KMS-11 (cell line): ENCODE measurements around the gene BCL2A1.

Experiments used
- H2AFZ ChIP-seq: fragments of 200-600 bp; sonication (generic); 2 replicates; pipeline ENCODE4 v1.6.1; 2016; ENCODE audit warnings: antibody characterized with exemption, mixed run types, low read depth
- H3K27ac ChIP-seq: fragments of 200-600 bp; sonication (generic); 2 replicates; pipeline ENCODE4 v1.6.1; 2016; ENCODE audit warnings: mild to moderate bottlenecking, mixed run types
- H3K27me3 ChIP-seq: fragments of 200-600 bp; sonication (generic); 2 replicates; pipeline ENCODE4 v1.6.1; 2017; ENCODE audit warnings: mild to moderate bottlenecking, low read depth, mixed run types, moderate library complexity; ENCODE audit not compliant: insufficient read depth
- H3K36me3 ChIP-seq: fragments of 200-600 bp; sonication (generic); 2 replicates; pipeline ENCODE4 v1.6.1; 2017; ENCODE audit warnings: mild to moderate bottlenecking, mixed run types; ENCODE audit not compliant: insufficient read depth
- H3K4me1 ChIP-seq: fragments of 200-600 bp; sonication (generic); 2 replicates; pipeline ENCODE4 v1.6.1; 2016; ENCODE audit warnings: mild to moderate bottlenecking, low read depth, mixed run types; ENCODE audit not compliant: poor library complexity, severe bottlenecking
- H3K4me2 ChIP-seq: fragments of 200-600 bp; sonication (generic); 2 replicates; pipeline ENCODE4 v1.7.0; 2016; ENCODE audit warnings: mild to moderate bottlenecking, mixed run types
- H3K4me3 ChIP-seq: fragments of 200-600 bp; sonication (generic); IDR thresholded peaks from 2 replicates; pipeline ENCODE4 v1.6.1; 2017; ENCODE audit warnings: low read depth, low read length, mixed read lengths; ENCODE audit not compliant: insufficient read depth
- H3K79me2 ChIP-seq: fragments of 200-600 bp; sonication (generic); 2 replicates; pipeline ENCODE4 v1.6.1; 2016; ENCODE audit warnings: low read depth, mixed run types; ENCODE audit not compliant: insufficient read depth
- H3K9ac ChIP-seq: fragments of 200-600 bp; sonication (generic); 2 replicates; pipeline ENCODE4 v1.6.1; 2016; ENCODE audit warnings: mild to moderate bottlenecking, mixed run types
- H4K20me1 ChIP-seq: fragments of 200-600 bp; sonication (generic); 2 replicates; pipeline ENCODE4 v1.6.1; 2016; ENCODE audit warnings: mild to moderate bottlenecking, mixed run types; ENCODE audit not compliant: insufficient read depth
- TF ChIP-seq, protein P1 (sequence below): fragments of 200-600 bp; sonication (generic); conservative IDR thresholded peaks from 2 replicates; pipeline ENCODE4 v1.6.1; 2017; ENCODE audit warnings: low read depth, mild to moderate bottlenecking, antibody characterized with exemption, low read length, moderate library complexity, mixed read lengths

Gene BCL2A1

DNA sequence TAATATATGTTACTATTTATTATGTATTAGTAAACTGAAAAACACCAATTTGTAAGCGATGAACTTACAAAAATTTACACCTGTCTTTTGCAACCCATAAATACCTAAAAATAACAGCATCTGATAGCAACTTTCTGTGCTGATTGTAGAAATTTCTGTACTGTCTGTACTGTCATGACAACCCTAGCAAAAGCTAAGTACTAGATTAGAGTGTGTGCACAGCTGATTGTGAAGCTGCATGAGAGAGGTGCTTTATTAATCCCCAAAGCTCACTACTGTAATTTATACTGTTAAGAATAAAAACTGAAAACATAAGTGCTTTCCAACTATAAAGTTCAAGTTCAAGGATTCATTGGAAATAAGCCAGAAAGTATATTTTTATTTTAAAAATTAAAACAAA is 815 bp downstream of the BCL2A1 start:
- no peak overlapping the region for H3K27ac ChIP-seq
- no peak overlapping the region for H3K4me3 ChIP-seq
- H2AFZ ChIP-seq = no peak overlapping the region
- no peaks in the 10 kb centered on the region for H3K4me1 ChIP-seq
- no peaks in the 10 kb centered on the region for H4K20me1 ChIP-seq
- H3K27me3 ChIP-seq = no peaks in the 10 kb centered on the region
- H3K9ac ChIP-seq = no peak overlapping the region
- no peaks in the 10 kb centered on the region for H3K79me2 ChIP-seq
- H3K36me3 ChIP-seq = no peaks in the 10 kb centered on the region
- H3K4me2 ChIP-seq = no peak overlapping the region
- TF ChIP-seq, protein P1, sequence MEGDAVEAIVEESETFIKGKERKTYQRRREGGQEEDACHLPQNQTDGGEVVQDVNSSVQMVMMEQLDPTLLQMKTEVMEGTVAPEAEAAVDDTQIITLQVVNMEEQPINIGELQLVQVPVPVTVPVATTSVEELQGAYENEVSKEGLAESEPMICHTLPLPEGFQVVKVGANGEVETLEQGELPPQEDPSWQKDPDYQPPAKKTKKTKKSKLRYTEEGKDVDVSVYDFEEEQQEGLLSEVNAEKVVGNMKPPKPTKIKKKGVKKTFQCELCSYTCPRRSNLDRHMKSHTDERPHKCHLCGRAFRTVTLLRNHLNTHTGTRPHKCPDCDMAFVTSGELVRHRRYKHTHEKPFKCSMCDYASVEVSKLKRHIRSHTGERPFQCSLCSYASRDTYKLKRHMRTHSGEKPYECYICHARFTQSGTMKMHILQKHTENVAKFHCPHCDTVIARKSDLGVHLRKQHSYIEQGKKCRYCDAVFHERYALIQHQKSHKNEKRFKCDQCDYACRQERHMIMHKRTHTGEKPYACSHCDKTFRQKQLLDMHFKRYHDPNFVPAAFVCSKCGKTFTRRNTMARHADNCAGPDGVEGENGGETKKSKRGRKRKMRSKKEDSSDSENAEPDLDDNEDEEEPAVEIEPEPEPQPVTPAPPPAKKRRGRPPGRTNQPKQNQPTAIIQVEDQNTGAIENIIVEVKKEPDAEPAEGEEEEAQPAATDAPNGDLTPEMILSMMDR = no peak

DNA sequence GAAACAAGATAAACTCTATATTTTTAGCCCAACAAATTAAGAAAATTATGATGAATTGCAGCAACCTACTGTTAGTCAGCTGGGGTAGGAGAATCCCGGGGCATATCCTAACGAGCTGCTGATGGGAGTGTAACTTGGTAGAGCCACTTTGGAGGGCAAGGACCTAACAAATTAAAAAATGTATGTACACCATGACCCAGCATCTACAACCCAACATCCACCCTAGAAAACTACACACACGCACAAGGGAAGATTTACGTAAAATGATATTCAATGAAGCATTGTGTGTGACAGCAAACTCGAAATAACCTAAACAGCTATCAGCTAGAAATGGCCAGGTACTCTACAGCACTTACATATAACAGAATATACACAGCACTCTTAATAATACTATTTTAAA is 1.9 kb downstream of the BCL2A1 start:
- H3K4me3 ChIP-seq = no peak overlapping the region
- no peak overlapping the region for H3K9ac ChIP-seq

DNA sequence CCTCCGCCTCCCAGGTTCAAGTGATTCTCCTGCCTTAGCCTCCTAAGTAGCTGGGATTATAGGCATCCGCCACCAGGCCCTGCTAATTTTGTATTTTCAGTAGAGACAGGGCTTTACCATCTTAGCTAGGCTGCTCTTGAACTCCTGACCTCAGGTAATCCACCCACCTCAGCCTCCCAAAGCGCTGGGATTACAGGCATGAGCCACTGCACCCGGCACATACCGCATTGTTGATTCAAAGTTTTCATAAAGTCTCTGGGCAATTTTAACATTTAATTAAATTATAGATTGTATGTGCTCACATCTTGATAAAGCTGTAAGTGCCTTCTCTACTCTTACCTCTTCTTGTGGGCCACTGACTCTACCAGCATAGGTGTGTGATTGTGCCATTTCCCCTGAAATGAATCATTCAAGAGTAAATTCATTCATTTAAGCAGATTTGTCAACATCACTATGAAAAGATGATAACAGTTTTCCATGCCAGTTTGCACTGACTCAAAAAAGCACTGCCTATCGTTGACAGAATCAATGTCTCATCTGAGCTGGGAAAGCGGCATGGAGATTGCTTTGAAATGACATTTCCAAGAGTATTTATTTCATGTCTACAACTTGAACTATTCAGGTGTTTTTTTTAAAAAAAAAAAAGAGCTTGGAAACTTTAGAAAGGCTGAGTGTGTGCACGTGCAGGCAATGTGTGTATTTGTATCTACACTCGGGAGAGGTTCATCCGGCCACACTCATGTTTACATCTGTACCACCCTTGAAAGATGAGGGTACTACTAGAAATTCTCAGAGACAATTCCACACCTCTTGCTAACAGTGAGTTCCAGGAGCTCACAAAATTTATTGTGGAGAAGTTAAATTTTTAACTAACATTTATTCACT is 3.5 kb downstream of the BCL2A1 start:
- Histone ChIP-seq H3K4me3 (no peak overlapping the region), H3K79me2 (no peaks in the 10 kb centered on the region), H2AFZ (no peak overlapping the region), H4K20me1 (no peaks in the 10 kb centered on the region), H3K4me1 (no peaks in the 10 kb centered on the region), H3K27ac (no peak overlapping the region), H3K4me2 (no peak overlapping the region), H3K9ac (no peak overlapping the region), H3K27me3 (no peaks in the 10 kb centered on the region), H3K36me3 (no peaks in the 10 kb centered on the region)
- TF ChIP-seq, protein P1 = no peak

More for the DNA sequence above, 1.9 kb downstream of the BCL2A1 start:
- no peak overlapping the region for H2AFZ ChIP-seq
- H3K4me2 ChIP-seq = no peak overlapping the region
- no peaks in the 10 kb centered on the region for H3K27me3 ChIP-seq
- no peaks in the 10 kb centered on the region for H3K36me3 ChIP-seq
- H3K79me2 ChIP-seq = no peaks in the 10 kb centered on the region
- TF ChIP-seq, protein P1 = no peak
- H3K27ac ChIP-seq = no peak overlapping the region
- no peaks in the 10 kb centered on the region for H4K20me1 ChIP-seq
- no peaks in the 10 kb centered on the region for H3K4me1 ChIP-seq

- Histone ChIP-seq H3K4me1 (no peaks in the 10 kb centered on the region), H3K4me2 (no peak overlapping the region), H3K79me2 (no peaks in the 10 kb centered on the region), H3K9ac (no peak overlapping the region), H3K4me3 (no peak overlapping the region), H3K36me3 (no peaks in the 10 kb centered on the region), H4K20me1 (no peaks in the 10 kb centered on the region), H3K27me3 (no peaks in the 10 kb centered on the region), H2AFZ (no peak overlapping the region), H3K27ac (no peak overlapping the region)
- TF ChIP-seq, protein P1 = no peak
These were observed 4.2 kb downstream of the BCL2A1 start for GRCh38 chr15:79966634-79967297.
